Activated naive CD4-positive, alpha-beta T cell treated with anti-CD3 and anti-CD28 coated beads, Interleukin-2, amount 50 U/mL, for 16 hours (primary cell): ENCODE data around the gene SKAP1.
"Not testable (repeated sequence)": the region's sequence is repeated elsewhere in the genome, so short reads cannot be mapped to it uniquely, and the experiment has no call there.

Source experiments
- DNase-seq: peaks from one replicate; pipeline ENCODE4 v3.0.0-alpha.2; 2020

The SKAP1 gene

GRCh38 chr17:48314716-48315115, 115.3 kb downstream of the SKAP1 start:
- no peak for DNase-seq

- no peak for DNase-seq
Observed at GRCh38 chr17:48313096-48313755, 116.8 kb downstream of the SKAP1 start.

GRCh38 chr17:48311324-48311723, 118.7 kb downstream of the SKAP1 start:
- DNase-seq: no peak

- DNase-seq: no peak
Observed at GRCh38 chr17:48310748-48311213, 119.2 kb downstream of the SKAP1 start.

- no peak for DNase-seq
Observed at GRCh38 chr17:48308581-48308980, 121.4 kb downstream of the SKAP1 start.

GRCh38 chr17:48307814-48308411, 122.1 kb downstream of the SKAP1 start:
- DNase-seq: peak; percentile 53

GRCh38 chr17:48307255-48307654, 122.8 kb downstream of the SKAP1 start:
- no peak for DNase-seq

GRCh38 chr17:48301002-48301401, 129.0 kb downstream of the SKAP1 start:
- DNase-seq: no peak

GRCh38 chr17:48299760-48300159, 130.3 kb downstream of the SKAP1 start:
- DNase-seq: no peak

GRCh38 chr17:48297825-48298224, 132.2 kb downstream of the SKAP1 start:
- DNase-seq: no peak

GRCh38 chr17:48296453-48296852, 133.6 kb downstream of the SKAP1 start:
- no peak for DNase-seq

- no peak for DNase-seq
Observed at GRCh38 chr17:48295362-48296288, 134.4 kb downstream of the SKAP1 start.

- no peak for DNase-seq
Observed at GRCh38 chr17:48294806-48295361, 135.1 kb downstream of the SKAP1 start.

- DNase-seq: no peak
Observed at GRCh38 chr17:48294020-48294805, 135.8 kb downstream of the SKAP1 start.

- no peak for DNase-seq
Observed at GRCh38 chr17:48293319-48294019, 136.5 kb downstream of the SKAP1 start.

- no peak for DNase-seq
Observed at GRCh38 chr17:48290378-48290777, 139.6 kb downstream of the SKAP1 start.

GRCh38 chr17:48286917-48287316, 143.1 kb downstream of the SKAP1 start:
- DNase-seq: not testable (repeated sequence)

GRCh38 chr17:48285614-48286013, 144.4 kb downstream of the SKAP1 start:
- no peak for DNase-seq

- no peak for DNase-seq
Observed at GRCh38 chr17:48283907-48284306, 146.1 kb downstream of the SKAP1 start.

GRCh38 chr17:48283411-48283810, 146.6 kb downstream of the SKAP1 start:
- DNase-seq: no peak

GRCh38 chr17:48282303-48282702, 147.7 kb downstream of the SKAP1 start:
- DNase-seq: no peak
